GM23248 (cell line): Measurements from ENCODE around the gene HTR3C. TPM values are rescaled to one million over a fixed set of nuclear protein-coding genes. Genes with fewer than 3 reads are reported as not detected.
A peak's percentile ranks its signal among the peaks of the same experiment; 100 is the strongest.
"Not testable (repeated sequence)": the region's sequence is repeated elsewhere in the genome, so short reads cannot be mapped to it uniquely, and the experiment has no call there.

Experiments used
- DNase-seq: peaks from one replicate; pipeline ENCODE4 v3.0.0-alpha.2; 2015
- H2AFZ ChIP-seq: fragments of 200-600 bp; sonication (generic); 2 replicates; pipeline ENCODE4 v1.6.1; 2016; ENCODE audit warnings: antibody characterized with exemption
- H3F3A ChIP-seq: fragments of 200-600 bp; sonication (generic); 2 replicates; pipeline ENCODE4 v1.6.1; 2016; ENCODE audit warnings: mild to moderate bottlenecking, antibody characterized with exemption, mixed run types; ENCODE audit not compliant: insufficient read depth
- H3K27ac ChIP-seq: fragments of 200-600 bp; sonication (generic); 2 replicates; pipeline ENCODE4 v1.5.1; 2016; ENCODE audit warnings: mild to moderate bottlenecking
- H3K27me3 ChIP-seq: fragments of 200-600 bp; sonication (generic); replicated peaks from 2 replicates; pipeline ENCODE4 v1.6.1; 2016; ENCODE audit warnings: mild to moderate bottlenecking; ENCODE audit not compliant: insufficient read depth
- H3K36me3 ChIP-seq: fragments of 200-600 bp; sonication (generic); 2 replicates; pipeline ENCODE4 v1.6.1; 2016; ENCODE audit warnings: low read depth, mild to moderate bottlenecking
- H3K4me1 ChIP-seq: fragments of 200-600 bp; sonication (generic); 2 replicates; pipeline ENCODE4 v1.6.1; 2016; ENCODE audit warnings: mild to moderate bottlenecking; ENCODE audit not compliant: insufficient read depth
- H3K4me2 ChIP-seq: fragments of 200-600 bp; sonication (generic); one replicate; pipeline ENCODE4 v1.6.1; 2016; ENCODE audit warnings: mild to moderate bottlenecking; ENCODE audit not compliant: unreplicated experiment
- H3K4me3 ChIP-seq: fragments of 200-600 bp; sonication (generic); 2 replicates; pipeline ENCODE4 v1.5.1; 2016; ENCODE audit warnings: mild to moderate bottlenecking
- H3K79me2 ChIP-seq: fragments of 200-600 bp; sonication (generic); 2 replicates; pipeline ENCODE4 v1.6.1; 2016; ENCODE audit warnings: mild to moderate bottlenecking; ENCODE audit not compliant: insufficient read depth
- H3K9ac ChIP-seq: fragments of 200-600 bp; sonication (generic); 2 replicates; pipeline ENCODE4 v1.6.1; 2016; ENCODE audit warnings: mild to moderate bottlenecking
- H3K9me2 ChIP-seq: fragments of 200-600 bp; sonication (generic); 2 replicates; pipeline ENCODE4 v1.6.1; 2016; ENCODE audit warnings: mixed run types, mild to moderate bottlenecking, moderate library complexity; ENCODE audit not compliant: insufficient read depth
- H3K9me3 ChIP-seq: fragments of 200-600 bp; sonication (generic); one replicate; pipeline ENCODE4 v1.6.1; 2017; ENCODE audit warnings: low read depth
- H4K20me1 ChIP-seq: fragments of 200-600 bp; sonication (generic); 2 replicates; pipeline ENCODE4 v1.6.0; 2016; ENCODE audit not compliant: insufficient read depth
- EZH2 ChIP-seq: fragments of 200-600 bp; sonication (generic); IDR thresholded peaks from 2 replicates; pipeline ENCODE4 v1.6.1; 2018; ENCODE audit warnings: antibody characterized with exemption, mild to moderate bottlenecking; ENCODE audit not compliant: insufficient read depth, poor library complexity, severe bottlenecking
- EZH2phosphoT487 ChIP-seq: fragments of 200-600 bp; sonication (generic); IDR thresholded peaks from 2 replicates; pipeline ENCODE4 v1.6.1; 2018; ENCODE audit warnings: antibody characterized with exemption, moderate library complexity, mild to moderate bottlenecking, low read depth; ENCODE audit not compliant: insufficient read depth
- WGBS, 2 experiments: methylation state at CpG; one replicate each; pipeline ENCODE4 v1.1.6; 2015 to 2017; ENCODE audit warnings: low lambda C conversion rate in 2 of 2, low coverage in 1 of 2; ENCODE audit errors: missing lambda C conversion rate in 2 of 2; 5-methylcytosine and 5-hydroxymethylcytosine counted together
- in situ Hi-C: fragments of 300-500 bp; cut with MboI; formaldehyde crosslinking; loops from 2 replicates; pipeline ENCODE4 v1.15.0; 2020
- polyA plus RNA-seq: library from polyadenylated mRNA; unstranded; fragments of >200 nt; fragmentation: Nextera tagmentation; extraction: Ambion mirVana; gene quantifications from 2 replicates; pipeline ENCODE4 v1.2.1, GENCODE V29; 2016
- total RNA-seq: library from RNA; depleted of rRNA; stranded (reverse); fragments of >200 nt; shearing (Covaris generic); gene quantifications from 2 replicates; pipeline ENCODE4 v1.2.3, GENCODE V29; 2014; rRNA removed

The HTR3C gene
- total RNA-seq: not detected in 2 replicates
- not detected in 2 replicates for polyA plus RNA-seq

GRCh38 chr3:184052767-184053166, at the start of gene HTR3C:
HTR3C (plus strand) TSS chr3:184053047; CDS start chr3:184053081, 34 bp downstream.
- Histone ChIP-seq H3K4me3 (no peak within 1 kb of the TSS), H3K9ac (no peak within 1 kb of the TSS), H2AFZ (no peak within 1 kb of the TSS), H3K4me2 (no peak within 1 kb of the TSS), H3K4me1 (peaks cover 3% of the 10 kb centered on the region; the same call in 1 of the 2 replicates), H3K27me3 (peaks cover 4% of the 10 kb centered on the region), H3F3A (no peaks in the 10 kb centered on the region), H3K36me3 (no peaks in the 10 kb centered on the region), H3K27ac (no peak within 1 kb of the TSS), H3K79me2 (no peaks in the 10 kb centered on the region), H3K9me3 (no peaks in the 10 kb centered on the region), H3K9me2 (no peaks in the 10 kb centered on the region), H4K20me1 (no peaks in the 10 kb centered on the region)
- TF ChIP-seq EZH2 (no peak), EZH2phosphoT487 (no peak)
- 58 to 67% methylated on average over 4 of the region's 4 CpGs for WGBS, 2 experiments
- no peak for DNase-seq
- in situ Hi-C loops: no loop called here

DNA sequence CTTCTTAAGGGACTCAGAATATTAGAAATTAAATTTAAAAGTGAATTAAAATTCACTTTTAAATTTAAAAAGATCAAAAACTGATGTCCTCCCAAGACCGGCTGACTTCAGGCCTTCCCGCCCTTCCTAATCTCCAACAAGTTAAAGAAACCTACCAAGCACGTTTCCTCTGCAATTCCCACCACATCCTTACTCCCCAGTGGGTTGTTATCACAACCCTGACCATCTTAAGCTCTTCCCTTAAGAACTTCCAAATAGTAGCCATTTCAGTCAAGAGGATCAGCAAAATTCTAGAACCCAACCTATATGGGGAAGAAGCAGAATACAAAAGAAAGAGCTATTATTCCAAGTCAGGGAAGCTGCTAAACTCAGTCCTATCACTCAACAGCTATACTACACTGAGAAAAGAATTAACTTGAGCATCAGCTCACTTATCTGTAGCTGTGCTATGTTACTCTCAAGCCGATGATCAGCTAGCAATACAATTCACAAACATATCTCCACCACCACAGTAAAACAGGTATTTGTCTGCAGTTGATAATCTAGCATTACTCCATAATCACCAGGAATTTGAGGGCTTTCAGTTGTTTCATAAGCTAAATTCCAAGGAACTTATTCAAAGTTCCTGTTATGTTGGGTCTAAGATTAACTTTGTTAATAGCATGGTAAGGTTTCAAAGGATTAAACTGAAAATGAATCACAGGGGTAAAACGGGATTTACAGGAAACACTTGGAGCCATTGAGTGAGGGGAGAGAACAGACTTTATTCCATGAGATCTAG, 49.5 kb upstream of the HTR3C start:
- peak; percentile 75 for DNase-seq
- Histone ChIP-seq H3K9ac (peak overlapping the region; percentile 40), H3K27ac (peak overlapping the region; percentile 77), H3K4me1 (peaks cover 24% of the 10 kb centered on the region), H3K36me3 (no peaks in the 10 kb centered on the region), H3K4me2 (peak overlapping the region; percentile 68), H4K20me1 (no peaks in the 10 kb centered on the region), H2AFZ (peak overlapping the region; percentile 63), H3K9me2 (no peaks in the 10 kb centered on the region), H3K79me2 (peaks cover 59% of the 10 kb centered on the region), H3K4me3 (peak overlapping the region; percentile 40), H3K27me3 (no peaks in the 10 kb centered on the region), H3F3A (peaks cover 19% of the 10 kb centered on the region), H3K9me3 (no peaks in the 10 kb centered on the region)
- WGBS, 2 experiments: 71 to 75% methylated on average over 5 of the region's 5 CpGs
- in situ Hi-C loops: no loop called here
- TF ChIP-seq EZH2phosphoT487 (no peak), EZH2 (no peak)

DNA sequence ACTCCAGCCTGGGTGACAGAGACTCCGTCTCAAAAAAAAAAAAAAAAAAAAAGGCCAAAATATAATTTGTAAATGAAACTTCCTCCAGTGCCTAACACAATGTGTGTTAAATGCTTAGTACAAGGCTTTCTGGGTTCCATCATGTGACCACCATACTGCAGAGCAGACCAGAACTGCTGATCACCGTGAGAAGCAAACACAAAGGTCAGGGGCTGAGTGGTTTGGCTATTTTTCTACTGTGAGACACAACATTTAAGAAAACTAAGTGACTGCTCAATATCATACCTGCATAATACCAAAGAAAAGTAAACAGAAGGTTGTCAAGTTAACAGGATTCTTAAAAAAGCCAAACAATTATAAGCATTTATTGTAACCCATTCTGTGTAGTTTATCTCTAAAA, 48.4 kb upstream of the HTR3C start:
- in situ Hi-C loops: no loop called here
- H3K9me3 ChIP-seq: no peaks in the 10 kb centered on the region
- TF ChIP-seq EZH2 (no peak), EZH2phosphoT487 (no peak)
- peaks cover 24% of the 10 kb centered on the region for H3K4me1 ChIP-seq
- 0 out of 2 replicates have a peak, but pooled peaks cover 3% of the 10 kb centered on the region for H3K36me3 ChIP-seq
- no peak overlapping the region for H3K9ac ChIP-seq
- H3K27ac ChIP-seq: peak overlapping the region; percentile 77; the same call in 1 of the 2 replicates
- H4K20me1 ChIP-seq: no peaks in the 10 kb centered on the region
- H2AFZ ChIP-seq: no peak overlapping the region
- H3K27me3 ChIP-seq: no peaks in the 10 kb centered on the region
- no peak for DNase-seq
- H3K9me2 ChIP-seq: no peaks in the 10 kb centered on the region
- peaks cover 19% of the 10 kb centered on the region for H3F3A ChIP-seq
- H3K4me2 ChIP-seq: no peak overlapping the region
- no peak overlapping the region for H3K4me3 ChIP-seq
- peaks cover 54% of the 10 kb centered on the region for H3K79me2 ChIP-seq
- WGBS, 2 experiments: 98 to 100% methylated on average over 2 of the region's 2 CpGs

DNA sequence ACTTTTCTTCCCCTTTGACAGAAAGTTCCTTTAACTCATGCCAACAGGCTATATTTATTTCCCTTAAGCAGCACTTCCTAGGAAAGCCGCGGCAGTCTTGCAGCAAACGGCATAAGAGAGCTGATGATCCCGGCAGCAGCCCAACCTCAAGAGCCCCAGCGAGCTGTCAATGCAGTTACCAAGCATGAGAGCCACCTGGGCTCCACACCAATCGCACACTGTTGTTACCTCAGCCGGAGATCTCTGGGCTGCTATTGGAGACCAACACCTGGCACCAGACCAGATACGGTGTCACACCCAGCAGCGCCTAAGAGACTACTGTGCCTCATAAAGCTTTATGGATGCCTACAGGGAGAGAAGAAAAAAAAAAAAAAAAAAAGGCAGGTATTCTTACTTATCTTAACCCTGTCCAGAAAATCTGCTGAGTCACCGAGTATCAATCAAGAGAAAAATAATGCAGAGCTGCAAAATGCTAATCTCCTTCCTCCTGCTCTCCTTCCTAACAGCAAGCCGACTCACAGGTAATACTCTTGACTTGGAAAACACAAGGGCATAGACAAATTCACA, 46.8 kb upstream of the HTR3C start:
- Histone ChIP-seq H3K4me1 (peaks cover 24% of the 10 kb centered on the region), H3K9me2 (no peaks in the 10 kb centered on the region), H3K9ac (no peak overlapping the region), H3K27ac (no peak overlapping the region), H3K36me3 (0 out of 2 replicates have a peak, but pooled peaks cover 4% of the 10 kb centered on the region), H3F3A (peaks cover 19% of the 10 kb centered on the region), H3K9me3 (no peaks in the 10 kb centered on the region), H3K79me2 (peaks cover 40% of the 10 kb centered on the region), H3K4me2 (no peak overlapping the region), H3K4me3 (no peak overlapping the region), H3K27me3 (no peaks in the 10 kb centered on the region), H2AFZ (no peak overlapping the region), H4K20me1 (no peaks in the 10 kb centered on the region)
- TF ChIP-seq EZH2: no peak
- no peak for TF ChIP-seq EZH2phosphoT487
- in situ Hi-C loops: no loop called here
- 74% methylated on average over 11 of the region's 11 CpGs for WGBS, 2 experiments
- peak; percentile 14 for DNase-seq

DNA sequence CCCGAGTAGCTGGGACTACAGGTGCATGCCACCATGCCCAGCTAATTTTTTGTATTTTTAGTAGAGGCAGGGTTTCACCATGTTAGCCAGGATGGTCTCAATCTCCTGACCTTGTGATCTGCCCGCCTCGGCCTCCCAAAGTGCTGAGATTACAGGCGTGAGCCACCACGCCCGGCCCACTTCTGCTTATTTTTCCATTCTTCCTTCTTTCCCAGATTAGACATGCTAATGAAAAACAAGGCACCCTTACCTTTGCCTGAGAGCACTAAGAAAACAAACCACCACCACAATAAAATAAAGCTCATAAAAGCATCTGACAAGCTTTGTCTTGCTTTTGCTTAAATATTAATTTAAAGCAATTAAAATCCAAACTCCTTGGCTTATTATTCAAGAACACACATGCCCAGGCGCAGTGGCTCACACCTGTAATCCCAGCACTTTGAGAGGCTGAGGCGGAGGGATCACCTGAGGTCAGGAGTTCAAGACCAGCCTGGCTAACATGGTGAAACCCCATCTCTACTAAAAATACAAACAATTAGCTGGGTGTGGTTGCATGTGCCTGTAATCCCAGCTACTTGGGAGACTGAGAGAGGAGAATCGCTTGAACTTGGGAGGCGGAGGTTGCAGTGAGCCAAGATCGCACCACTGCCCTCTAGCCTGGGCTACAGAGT, 45.6 kb upstream of the HTR3C start:
- H3K27me3 ChIP-seq, DNase-seq, H3K4me2 ChIP-seq, H4K20me1 ChIP-seq, H3K9me2 ChIP-seq, in situ Hi-C loops, H3K4me3 ChIP-seq, H3K27ac ChIP-seq, H3K9ac ChIP-seq, H3K9me3 ChIP-seq, H2AFZ ChIP-seq, H3K36me3 ChIP-seq: not testable (repeated sequence)
- Histone ChIP-seq H3F3A (peaks cover 19% of the 10 kb centered on the region), H3K4me1 (peaks cover 24% of the 10 kb centered on the region), H3K79me2 (peaks cover 38% of the 10 kb centered on the region)
- WGBS, 2 experiments: 98% methylated on average over 11 of the region's 11 CpGs
